ENCODE results near the gene SLC35F3.

DNA sequence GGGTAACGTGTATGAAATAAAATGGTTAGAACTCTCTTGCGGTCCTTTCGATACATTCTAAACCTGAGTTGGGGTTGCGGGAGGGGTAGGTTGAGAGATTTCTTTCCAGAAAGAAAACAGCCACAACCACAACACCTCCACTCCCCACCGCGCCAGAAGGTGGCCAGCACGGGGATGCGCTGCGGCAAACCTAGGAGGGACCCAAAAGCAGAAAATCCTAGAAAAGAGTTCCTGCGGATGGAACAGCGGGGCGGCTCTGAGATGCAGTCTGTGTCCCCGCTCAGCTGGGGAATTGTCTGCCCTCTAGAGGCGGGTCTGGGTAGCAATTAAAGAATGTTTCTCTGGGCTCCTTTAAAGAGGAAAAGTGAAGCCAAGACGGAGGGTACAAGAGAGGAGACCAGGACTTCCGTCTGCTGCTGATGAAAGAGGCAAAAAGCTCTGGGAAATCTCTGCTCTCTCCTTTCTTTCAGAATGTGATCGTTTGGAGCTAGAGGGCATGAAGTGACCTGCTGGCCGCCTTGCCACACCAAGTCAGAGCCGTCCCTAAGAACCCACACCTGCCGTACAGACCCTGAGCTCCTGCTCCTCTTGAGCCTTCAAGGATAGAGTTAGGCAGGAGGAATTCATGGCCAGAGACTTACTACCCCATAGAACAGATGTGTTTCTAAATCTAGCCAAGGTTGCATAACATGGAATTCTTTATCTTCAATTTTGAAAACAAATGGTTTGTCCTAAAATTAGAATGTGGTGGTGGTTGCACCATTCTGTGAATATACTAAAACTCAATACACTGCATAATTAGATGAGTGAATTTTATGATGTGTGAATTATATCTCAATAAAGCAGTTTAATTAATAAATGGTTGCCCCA, 422.3 kb downstream of the SLC35F3 start:
- TF ChIP-seq, protein P1, sequence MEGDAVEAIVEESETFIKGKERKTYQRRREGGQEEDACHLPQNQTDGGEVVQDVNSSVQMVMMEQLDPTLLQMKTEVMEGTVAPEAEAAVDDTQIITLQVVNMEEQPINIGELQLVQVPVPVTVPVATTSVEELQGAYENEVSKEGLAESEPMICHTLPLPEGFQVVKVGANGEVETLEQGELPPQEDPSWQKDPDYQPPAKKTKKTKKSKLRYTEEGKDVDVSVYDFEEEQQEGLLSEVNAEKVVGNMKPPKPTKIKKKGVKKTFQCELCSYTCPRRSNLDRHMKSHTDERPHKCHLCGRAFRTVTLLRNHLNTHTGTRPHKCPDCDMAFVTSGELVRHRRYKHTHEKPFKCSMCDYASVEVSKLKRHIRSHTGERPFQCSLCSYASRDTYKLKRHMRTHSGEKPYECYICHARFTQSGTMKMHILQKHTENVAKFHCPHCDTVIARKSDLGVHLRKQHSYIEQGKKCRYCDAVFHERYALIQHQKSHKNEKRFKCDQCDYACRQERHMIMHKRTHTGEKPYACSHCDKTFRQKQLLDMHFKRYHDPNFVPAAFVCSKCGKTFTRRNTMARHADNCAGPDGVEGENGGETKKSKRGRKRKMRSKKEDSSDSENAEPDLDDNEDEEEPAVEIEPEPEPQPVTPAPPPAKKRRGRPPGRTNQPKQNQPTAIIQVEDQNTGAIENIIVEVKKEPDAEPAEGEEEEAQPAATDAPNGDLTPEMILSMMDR (IDR thresholded peaks at IDR 0.05) = peak; percentile 40 to 71 (median 62)
- TF ChIP-seq POLR2A (IDR thresholded peaks at IDR 0.05) = no peak

Measured in adrenal gland (tissue), 5 donors.